Measurements from ENCODE around the gene FOXO3.

- TF ChIP-seq EZH2phosphoT487 (IDR thresholded peaks at IDR 0.05) = no peak
- TF ChIP-seq CTCF (IDR thresholded peaks at IDR 0.05) = no peak
- no peak for TF ChIP-seq EZH2 (IDR thresholded peaks at IDR 0.05)
Measured at GRCh38 chr6:108685970-108686369, 125.3 kb downstream of the FOXO3 start.

All from neural progenitor cell (in vitro differentiated cells).